Body of pancreas (tissue), 4 donors: ENCODE measurements around the gene SLK.

Source experiments
- POLR2A ChIP-seq, 3 donors: fragments of 450-650 bp; IDR thresholded peaks; one replicate each; pipeline ENCODE4 v1.6.1; 2016; ENCODE audit warnings: antibody characterized with exemption in 3 of 3, mild to moderate bottlenecking in 2 of 3
- TF ChIP-seq, protein P1 (sequence below), 7 experiments: fragments of 450-650 bp in 4 of 7; fragments of 200-600 bp in 3 of 7; sonication (generic) in 3 of 7; IDR thresholded peaks; one replicate each; pipeline ENCODE4 v1.5.1; 2016 to 2019; ENCODE audit warnings: antibody characterized with exemption in 7 of 7

DNA sequence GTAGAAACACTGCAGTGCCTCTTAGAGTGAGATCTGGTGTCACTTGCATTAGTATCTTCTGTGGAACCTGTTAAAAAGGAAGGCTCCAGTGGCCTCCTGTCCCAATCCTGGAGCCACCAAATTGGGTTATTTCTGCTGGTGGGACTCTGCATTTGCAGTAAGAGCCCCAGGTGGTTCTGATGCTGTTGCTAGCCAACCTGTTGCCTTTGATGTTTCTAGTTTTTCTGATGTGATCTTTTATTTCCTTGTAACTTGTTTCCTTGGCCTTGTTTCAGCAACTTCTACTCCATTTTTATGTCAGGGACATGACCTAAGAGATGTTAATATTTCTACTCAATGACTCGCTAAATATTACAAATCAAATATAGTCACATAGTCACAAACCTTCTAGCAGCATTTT is 36.5 kb upstream of the SLK start:
- TF ChIP-seq POLR2A (IDR thresholded peaks at IDR 0.05) = no peak
- TF ChIP-seq, protein P1, sequence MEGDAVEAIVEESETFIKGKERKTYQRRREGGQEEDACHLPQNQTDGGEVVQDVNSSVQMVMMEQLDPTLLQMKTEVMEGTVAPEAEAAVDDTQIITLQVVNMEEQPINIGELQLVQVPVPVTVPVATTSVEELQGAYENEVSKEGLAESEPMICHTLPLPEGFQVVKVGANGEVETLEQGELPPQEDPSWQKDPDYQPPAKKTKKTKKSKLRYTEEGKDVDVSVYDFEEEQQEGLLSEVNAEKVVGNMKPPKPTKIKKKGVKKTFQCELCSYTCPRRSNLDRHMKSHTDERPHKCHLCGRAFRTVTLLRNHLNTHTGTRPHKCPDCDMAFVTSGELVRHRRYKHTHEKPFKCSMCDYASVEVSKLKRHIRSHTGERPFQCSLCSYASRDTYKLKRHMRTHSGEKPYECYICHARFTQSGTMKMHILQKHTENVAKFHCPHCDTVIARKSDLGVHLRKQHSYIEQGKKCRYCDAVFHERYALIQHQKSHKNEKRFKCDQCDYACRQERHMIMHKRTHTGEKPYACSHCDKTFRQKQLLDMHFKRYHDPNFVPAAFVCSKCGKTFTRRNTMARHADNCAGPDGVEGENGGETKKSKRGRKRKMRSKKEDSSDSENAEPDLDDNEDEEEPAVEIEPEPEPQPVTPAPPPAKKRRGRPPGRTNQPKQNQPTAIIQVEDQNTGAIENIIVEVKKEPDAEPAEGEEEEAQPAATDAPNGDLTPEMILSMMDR (IDR thresholded peaks at IDR 0.05) = no peak
